HFF-Myc (cell line): ENCODE data around the gene DSTN.

Source experiments
- DNase-seq: peaks from one replicate; pipeline ENCODE4 v3.0.0-alpha.2; 2011; ENCODE audit warnings: low read depth; ENCODE audit errors: extremely low read depth
- H3K4me3 ChIP-seq: replicated peaks from 2 replicates; pipeline ENCODE4 v1.5.1; 2011; ENCODE audit warnings: low read depth, mild to moderate bottlenecking, control low read depth, low read length
- TF ChIP-seq, protein P1 (sequence below): IDR thresholded peaks from 2 replicates; pipeline ENCODE4 v1.5.1; 2012; ENCODE audit warnings: mild to moderate bottlenecking, low read depth, low read length, control low read depth; ENCODE audit errors: missing control alignments

DSTN gene

GRCh38 chr20:17630806-17631195 is 60.9 kb downstream of the DSTN start:
- H3K4me3 ChIP-seq: no peak overlapping the region
- TF ChIP-seq, protein P1, sequence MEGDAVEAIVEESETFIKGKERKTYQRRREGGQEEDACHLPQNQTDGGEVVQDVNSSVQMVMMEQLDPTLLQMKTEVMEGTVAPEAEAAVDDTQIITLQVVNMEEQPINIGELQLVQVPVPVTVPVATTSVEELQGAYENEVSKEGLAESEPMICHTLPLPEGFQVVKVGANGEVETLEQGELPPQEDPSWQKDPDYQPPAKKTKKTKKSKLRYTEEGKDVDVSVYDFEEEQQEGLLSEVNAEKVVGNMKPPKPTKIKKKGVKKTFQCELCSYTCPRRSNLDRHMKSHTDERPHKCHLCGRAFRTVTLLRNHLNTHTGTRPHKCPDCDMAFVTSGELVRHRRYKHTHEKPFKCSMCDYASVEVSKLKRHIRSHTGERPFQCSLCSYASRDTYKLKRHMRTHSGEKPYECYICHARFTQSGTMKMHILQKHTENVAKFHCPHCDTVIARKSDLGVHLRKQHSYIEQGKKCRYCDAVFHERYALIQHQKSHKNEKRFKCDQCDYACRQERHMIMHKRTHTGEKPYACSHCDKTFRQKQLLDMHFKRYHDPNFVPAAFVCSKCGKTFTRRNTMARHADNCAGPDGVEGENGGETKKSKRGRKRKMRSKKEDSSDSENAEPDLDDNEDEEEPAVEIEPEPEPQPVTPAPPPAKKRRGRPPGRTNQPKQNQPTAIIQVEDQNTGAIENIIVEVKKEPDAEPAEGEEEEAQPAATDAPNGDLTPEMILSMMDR: no peak
- DNase-seq: no peak

- H3K4me3 ChIP-seq: no peak overlapping the region
- no peak for DNase-seq
- TF ChIP-seq, protein P1: no peak
Observed at GRCh38 chr20:17631576-17632319, 61.9 kb downstream of the DSTN start.

DNA sequence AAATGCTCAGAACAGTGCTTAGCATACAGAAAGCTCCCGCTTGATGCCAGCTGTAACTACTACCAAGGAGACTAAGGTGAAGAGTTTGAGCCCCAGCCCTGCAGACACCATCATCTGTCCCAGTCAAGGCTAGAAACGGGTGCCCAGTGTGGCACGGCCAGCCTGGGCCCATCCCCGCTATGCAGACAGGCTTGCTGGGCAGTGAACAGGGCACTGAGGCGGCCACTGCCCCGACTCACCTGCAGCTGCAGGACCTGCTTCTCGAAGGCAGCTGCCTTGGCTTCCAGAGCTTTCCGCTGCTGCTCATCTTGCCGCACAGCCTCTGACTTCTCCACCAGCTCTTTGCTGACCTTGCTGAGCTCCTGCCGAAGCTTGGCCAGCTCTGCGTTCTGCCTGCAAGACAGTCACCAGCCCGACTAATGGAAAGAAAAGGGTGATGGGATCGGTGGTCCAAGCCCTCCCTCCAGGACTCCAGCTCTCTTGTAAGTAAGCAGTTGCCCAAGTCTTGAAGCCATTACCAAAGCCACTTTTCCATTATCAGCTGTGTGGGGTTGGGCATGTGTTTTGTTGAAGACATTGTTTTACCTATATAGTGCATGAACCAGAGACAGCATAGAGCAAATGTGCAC is 63.5 kb downstream of the DSTN start:
- no peak for DNase-seq
- TF ChIP-seq, protein P1: no peak
- H3K4me3 ChIP-seq: no peak overlapping the region

DNA sequence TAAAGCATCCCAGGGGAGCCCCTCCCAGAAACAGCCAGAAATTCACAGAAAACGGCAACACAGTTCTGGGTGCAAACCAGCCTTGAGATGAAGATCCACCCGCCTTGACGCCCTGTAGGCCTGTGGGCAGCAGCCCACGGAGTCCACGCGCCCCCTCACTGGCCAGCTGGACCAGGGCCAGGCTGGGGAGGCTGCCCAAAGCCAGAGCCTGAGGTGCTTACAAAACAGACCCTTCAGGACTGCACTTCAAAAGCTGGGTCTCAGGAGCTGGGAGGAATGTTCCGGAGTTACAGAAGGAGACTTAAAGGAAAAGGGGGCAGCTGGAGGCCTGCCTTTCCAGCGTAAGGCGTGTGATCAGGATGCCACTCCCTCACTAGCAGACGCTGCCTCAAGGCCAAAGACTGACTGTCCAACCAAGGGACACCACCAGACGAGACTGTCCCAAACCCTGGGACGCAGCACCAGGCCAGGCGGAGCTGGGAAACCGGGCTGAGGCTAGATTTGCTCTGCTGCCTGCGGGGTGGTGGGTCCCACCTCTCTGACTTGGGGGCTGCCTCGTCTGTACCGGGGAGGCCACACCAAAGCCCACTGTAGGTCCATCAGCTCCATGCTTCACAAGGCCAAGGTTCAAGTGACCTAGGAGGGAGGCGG is 64.1 kb downstream of the DSTN start:
- TF ChIP-seq, protein P1: no peak
- no peak overlapping the region for H3K4me3 ChIP-seq

GRCh38 chr20:17634661-17635331 is 64.9 kb downstream of the DSTN start:
- H3K4me3 ChIP-seq: no peak overlapping the region
- TF ChIP-seq, protein P1: no peak
- no peak for DNase-seq

More for the DNA sequence above, 64.1 kb downstream of the DSTN start:
- no peak for DNase-seq

DNA sequence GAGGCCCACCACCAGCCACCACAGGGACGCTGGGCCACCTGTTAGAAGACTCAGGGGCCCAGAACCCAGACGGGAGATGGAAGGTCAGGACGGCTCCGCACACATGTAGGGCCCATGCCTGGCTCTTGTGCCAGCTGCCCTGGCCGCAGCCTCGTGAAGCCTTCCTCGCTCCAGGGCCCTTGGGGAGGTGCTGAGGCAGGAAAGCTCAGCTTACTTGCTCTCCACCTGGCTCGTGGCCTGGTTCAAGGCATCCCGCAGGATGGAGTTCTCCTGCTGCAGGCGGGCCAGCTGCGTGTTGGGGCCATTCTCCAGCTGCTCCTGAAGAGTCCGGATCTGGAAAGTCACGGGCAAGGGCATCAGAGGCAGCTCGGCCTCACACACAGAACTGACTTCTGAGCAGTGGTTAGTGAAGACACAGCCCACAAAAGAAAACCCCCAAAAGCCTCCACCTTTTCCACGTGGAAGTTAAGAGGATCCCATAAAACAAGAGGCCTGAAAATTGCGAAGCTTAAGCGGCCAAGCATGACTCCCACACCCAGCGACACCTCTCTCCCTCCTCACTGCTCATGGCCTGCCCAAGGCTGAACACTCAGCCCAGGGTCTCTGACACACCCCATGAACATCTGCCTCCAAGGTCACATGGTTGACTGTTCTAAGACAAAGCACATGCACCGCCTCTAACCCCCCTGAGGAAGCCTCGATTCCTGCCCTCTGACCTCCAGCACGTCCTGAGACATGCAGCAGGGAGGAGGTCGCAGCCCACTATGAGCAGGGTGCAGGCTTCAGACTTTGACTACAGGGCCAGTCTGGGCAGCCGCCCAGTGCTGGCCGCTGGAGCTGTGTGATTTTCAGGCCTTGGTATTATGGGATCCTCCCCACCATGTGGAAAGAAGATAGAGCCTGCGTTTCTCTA is 65.7 kb downstream of the DSTN start:
- H3K4me3 ChIP-seq: no peak overlapping the region
- TF ChIP-seq, protein P1: no peak
- no peak for DNase-seq
